Small intestine (tissue), 16 donors: Measurements from ENCODE around the gene OR5D18. TPM values are rescaled to one million over a fixed set of nuclear protein-coding genes. Genes with fewer than 3 reads are reported as not detected.

Experiments used
- DNase-seq, 2 donors: peaks; one replicate each; pipeline versions ENCODE4 v3.0.0 to v3.0.0-alpha.2; 2013
- FAIRE-seq: peaks from 2 replicates; lab custom pipeline; 2012; peaks lifted over from hg19 to GRCh38; lab: Jason Lieb, UNC
- H3K27ac ChIP-seq, 3 donors: one replicate each; pipeline ENCODE4 v1.5.1; 2013; ENCODE audit warnings: low read length in 2 of 3, mild to moderate bottlenecking in 2 of 3, control low read depth in 1 of 3, inconsistent platforms in 1 of 3, low read depth in 1 of 3, moderate library complexity in 1 of 3
- H3K27me3 ChIP-seq, 3 donors: one replicate each; pipeline ENCODE4 v1.6.1; 2013; ENCODE audit warnings: low read length in 3 of 3, inconsistent platforms in 1 of 3; ENCODE audit not compliant: control insufficient read depth in 3 of 3, insufficient read depth in 3 of 3
- H3K36me3 ChIP-seq, 3 donors: one replicate each; pipeline ENCODE4 v1.6.1; 2013; ENCODE audit warnings: low read length in 3 of 3, inconsistent platforms in 1 of 3, low read depth in 1 of 3, mild to moderate bottlenecking in 1 of 3, moderate library complexity in 1 of 3; ENCODE audit not compliant: control insufficient read depth in 3 of 3, insufficient read depth in 2 of 3
- H3K4me1 ChIP-seq, 3 donors: one replicate each; pipeline ENCODE4 v1.6.1; 2013; ENCODE audit warnings: low read length in 2 of 3, inconsistent platforms in 1 of 3, low read depth in 1 of 3, mild to moderate bottlenecking in 1 of 3, moderate library complexity in 1 of 3; ENCODE audit not compliant: control insufficient read depth in 3 of 3, insufficient read depth in 2 of 3
- H3K4me3 ChIP-seq, 3 donors: one replicate each; pipeline ENCODE4 v1.5.1; 2013; ENCODE audit warnings: low read length in 3 of 3, control low read depth in 1 of 3, inconsistent platforms in 1 of 3, low read depth in 1 of 3, mild to moderate bottlenecking in 1 of 3, moderate library complexity in 1 of 3
- H3K9me3 ChIP-seq, 2 donors: one replicate each; pipeline ENCODE4 v1.6.1; 2013; ENCODE audit warnings: low read depth in 1 of 2, low read length in 1 of 2; ENCODE audit not compliant: control insufficient read depth in 2 of 2, insufficient read depth in 1 of 2
- WGBS, 3 donors: extraction: QIAGEN DNeasy Blood & Tissue Kit; methylation state at CpG; one replicate each; pipeline ENCODE4 v1.1.7; 2013; 5-methylcytosine and 5-hydroxymethylcytosine counted together
- long read RNA-seq, 10 donors: transcript quantifications; one replicate each; lab custom pipeline, GENCODE V29; 2026
- polyA plus RNA-seq, 4 donors: library from polyadenylated mRNA; stranded (reverse) in 3 of 4; unstranded in 1 of 4; fragments of 200-250 nt in 3 of 4; fragments of 120-200 nt in 1 of 4; gene quantifications; one replicate each; pipeline versions ENCODE4 v1.2.1 to v1.2.3, GENCODE V29; 2013
- donor health status: healthy with polysubstance abuse.
- donor health status: control.
- donor health status: control.
- donor health status: Bipolar disorder and iron deficiency.
- donor health status: healthy.

The OR5D18 gene
- polyA plus RNA-seq: not detected
- long read RNA-seq, donor 1: 0 reads
- long read RNA-seq, donor 2: 0 reads
- long read RNA-seq, donor 3: 0 reads
- long read RNA-seq, donor 4: 0 reads
- long read RNA-seq, donor 5: 0 reads
- long read RNA-seq, donor 6: 0 reads
- long read RNA-seq, donor 7: 0 reads
- long read RNA-seq, donor 8: 0 reads
- long read RNA-seq, donor 9: 0 reads
- long read RNA-seq, donor 10: 0 reads

- no peaks in the 10 kb centered on the region for H3K4me1 ChIP-seq
- 82 to 88% (median 82%) methylated on average over 5 of the region's 5 CpGs for WGBS, 3 donors
- no peaks in the 10 kb centered on the region for H3K36me3 ChIP-seq
- H3K27me3 ChIP-seq: no peaks in the 10 kb centered on the region
- DNase-seq: no peak
- H3K9me3 ChIP-seq: peaks cover 0 to 20% of the 10 kb centered on the region in 2 donors
- FAIRE-seq: no peak
- no peak within 1 kb of the TSS for H3K4me3 ChIP-seq
- H3K27ac ChIP-seq: no peak within 1 kb of the TSS
Measured at GRCh38 chr11:55819330-55819729, at the start of gene OR5D18. Gene OR5D18, plus strand, starts transcription at chr11:55819630. Its CDS starts 0 bp downstream, at chr11:55819630.

- no peaks in the 10 kb centered on the region for H3K4me1 ChIP-seq
- peaks cover 0 to 15% of the 10 kb centered on the region in 2 donors for H3K9me3 ChIP-seq
- no peak for FAIRE-seq
- H3K4me3 ChIP-seq: no peak within 1 kb of the TSS
- H3K27ac ChIP-seq: no peak within 1 kb of the TSS
- no peak for DNase-seq
- no peaks in the 10 kb centered on the region for H3K36me3 ChIP-seq
- H3K27me3 ChIP-seq: no peaks in the 10 kb centered on the region
Measured at GRCh38 chr11:55773138-55773537, 46.3 kb upstream of the OR5D18 start, which contains the start of gene OR5D13. Gene OR5D13, plus strand, starts transcription at chr11:55773438. Its CDS starts 0 bp downstream, at chr11:55773438.

- Histone ChIP-seq H3K9me3 (peaks cover 1 to 21% of the 10 kb centered on the region in 2 donors), H3K36me3 (no peaks in the 10 kb centered on the region), H3K27ac (no peak overlapping the region), H3K27me3 (no peaks in the 10 kb centered on the region), H3K4me3 (no peak overlapping the region), H3K4me1 (no peaks in the 10 kb centered on the region)
- FAIRE-seq (no peak), DNase-seq (no peak)
- WGBS, 3 donors: 75 to 86% (median 86%) methylated on average over 1 of the region's 1 CpG
Measured at GRCh38 chr11:55791606-55792005, 27.8 kb upstream of the OR5D18 start.

- H3K9me3 ChIP-seq: peaks cover 1 to 13% of the 10 kb centered on the region in 2 donors
- no peaks in the 10 kb centered on the region for H3K27me3 ChIP-seq
- no peak overlapping the region for H3K4me3 ChIP-seq
- 42 to 72% (median 66%) methylated on average over 2 of the region's 2 CpGs for WGBS, 3 donors
- no peaks in the 10 kb centered on the region for H3K36me3 ChIP-seq
- FAIRE-seq (no peak), DNase-seq (no peak)
- no peak overlapping the region for H3K27ac ChIP-seq
- no peaks in the 10 kb centered on the region for H3K4me1 ChIP-seq
Measured at GRCh38 chr11:55793321-55793720, 26.1 kb upstream of the OR5D18 start.

GRCh38 chr11:55795256-55795655 lies 24.2 kb upstream of the OR5D18 start, which contains the start of gene OR5D14:
Gene OR5D14, plus strand, starts transcription at chr11:55795556. Its CDS starts 0 bp downstream, at chr11:55795556.
- H3K9me3 ChIP-seq: peaks cover 3 to 21% of the 10 kb centered on the region in 2 donors
- H3K27me3 ChIP-seq: no peaks in the 10 kb centered on the region
- DNase-seq (no peak), FAIRE-seq (no peak)
- no peak within 1 kb of the TSS for H3K27ac ChIP-seq
- no peaks in the 10 kb centered on the region for H3K36me3 ChIP-seq
- no peak within 1 kb of the TSS for H3K4me3 ChIP-seq
- no peaks in the 10 kb centered on the region for H3K4me1 ChIP-seq

GRCh38 chr11:55806248-55806647 lies 13.2 kb upstream of the OR5D18 start:
- no peak for DNase-seq
- no peak overlapping the region for H3K27ac ChIP-seq
- WGBS, 3 donors: 76 to 90% (median 86%) methylated on average over 1 of the region's 1 CpG
- H3K4me3 ChIP-seq: no peak overlapping the region
- H3K9me3 ChIP-seq: peaks cover 0 to 17% of the 10 kb centered on the region in 2 donors
- no peaks in the 10 kb centered on the region for H3K27me3 ChIP-seq
- H3K36me3 ChIP-seq: no peaks in the 10 kb centered on the region
- no peak for FAIRE-seq
- no peaks in the 10 kb centered on the region for H3K4me1 ChIP-seq

GRCh38 chr11:55811067-55811466 lies 8.4 kb upstream of the OR5D18 start, which contains the start of gene OR5L1:
Gene OR5L1, plus strand, starts transcription at chr11:55811367. Its CDS starts 100 bp downstream, at chr11:55811467.
- no peaks in the 10 kb centered on the region for H3K36me3 ChIP-seq
- WGBS, 3 donors: 83 to 93% (median 87%) methylated on average over 1 of the region's 1 CpG

GRCh38 chr11:55826919-55827318 lies 7.5 kb downstream of the OR5D18 start, which contains the start of gene OR5L2:
Gene OR5L2, plus strand, starts transcription at chr11:55827219. Its CDS starts 0 bp downstream, at chr11:55827219.
- no peaks in the 10 kb centered on the region for H3K36me3 ChIP-seq
- H3K27me3 ChIP-seq: no peaks in the 10 kb centered on the region
- DNase-seq (no peak), FAIRE-seq (no peak)
- peaks cover 0 to 24% of the 10 kb centered on the region in 2 donors for H3K9me3 ChIP-seq
- H3K27ac ChIP-seq: no peak within 1 kb of the TSS
- no peaks in the 10 kb centered on the region for H3K4me1 ChIP-seq
- no peak within 1 kb of the TSS for H3K4me3 ChIP-seq

More at GRCh38 chr11:55811067-55811466, 8.4 kb upstream of the OR5D18 start, which contains the start of gene OR5L1:
- Histone ChIP-seq H3K27ac (no peak within 1 kb of the TSS), H3K4me3 (no peak within 1 kb of the TSS), H3K27me3 (no peaks in the 10 kb centered on the region), H3K9me3 (peaks cover 0 to 22% of the 10 kb centered on the region in 2 donors), H3K4me1 (no peaks in the 10 kb centered on the region)
- no peak for FAIRE-seq
- no peak for DNase-seq
